Choroid plexus epithelial cell (primary cell): ENCODE data around the gene AGMAT.
A peak's percentile ranks its signal among the peaks of the same experiment; 100 is the strongest.

Experiments used
- DNase-seq: peaks from one replicate; pipeline ENCODE4 v3.0.0-alpha.2; 2010; ENCODE audit warnings: low read depth
- H3K4me3 ChIP-seq: 2 replicates; pipeline ENCODE4 v1.5.1; 2011; ENCODE audit warnings: low read depth, mild to moderate bottlenecking, control low read depth, low read length, moderate library complexity
- CTCF ChIP-seq: conservative IDR thresholded peaks from 2 replicates; pipeline ENCODE4 v1.5.1; 2011; ENCODE audit warnings: low read depth, mild to moderate bottlenecking, control low read depth, inconsistent platforms, low read length, moderate library complexity

AGMAT gene

DNA sequence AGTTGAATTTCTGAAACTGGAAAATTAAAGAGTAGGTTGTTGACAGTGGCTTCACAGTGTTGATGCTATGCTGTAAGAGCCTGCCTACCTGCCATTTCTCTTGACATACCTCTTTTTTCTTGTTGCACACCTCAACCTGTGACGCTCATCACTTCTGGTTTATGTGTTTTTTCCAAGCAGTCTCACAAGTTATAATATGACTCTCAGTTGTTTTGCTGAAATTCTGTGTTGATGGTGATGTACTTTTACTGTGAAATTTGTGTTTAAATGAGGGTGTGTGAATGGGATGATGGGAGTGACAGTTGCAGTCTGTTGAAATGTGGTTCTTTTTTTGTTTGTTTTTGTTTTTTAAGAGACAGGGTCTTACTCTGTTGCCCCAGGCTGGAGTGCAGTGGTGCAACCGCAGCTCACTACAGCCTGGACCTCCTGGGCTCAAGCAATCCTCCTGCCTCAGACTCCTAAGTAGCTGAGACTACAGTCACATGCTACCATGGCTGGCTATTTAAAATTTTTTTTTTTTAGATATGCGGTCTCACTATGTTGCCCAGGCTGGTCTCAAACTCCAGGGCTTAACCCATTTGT is 39.4 kb upstream of the AGMAT start:
- no peak for TF ChIP-seq CTCF
- no peak overlapping the region for H3K4me3 ChIP-seq
- no peak for DNase-seq

DNA sequence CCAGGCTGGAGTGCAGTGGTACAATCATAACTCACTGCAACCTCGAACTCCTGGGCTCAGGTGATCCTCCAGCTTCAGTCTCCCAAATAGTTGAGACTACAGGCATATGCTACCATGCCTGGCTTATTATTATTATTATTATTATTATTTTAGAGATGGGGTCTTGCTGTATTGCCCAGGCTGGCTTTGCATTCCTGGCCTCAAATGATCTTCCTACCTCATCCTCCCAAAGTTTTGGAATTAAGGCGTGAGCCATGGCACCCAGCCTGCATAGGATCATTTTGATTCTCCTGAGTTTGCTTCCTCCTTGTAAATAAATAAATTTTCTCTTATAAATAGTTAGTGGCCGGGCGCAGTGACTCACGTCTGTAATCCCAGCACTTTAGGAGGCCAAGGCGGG is 38.6 kb upstream of the AGMAT start:
- no peak for DNase-seq
- no peak overlapping the region for H3K4me3 ChIP-seq
- TF ChIP-seq CTCF = no peak

DNA sequence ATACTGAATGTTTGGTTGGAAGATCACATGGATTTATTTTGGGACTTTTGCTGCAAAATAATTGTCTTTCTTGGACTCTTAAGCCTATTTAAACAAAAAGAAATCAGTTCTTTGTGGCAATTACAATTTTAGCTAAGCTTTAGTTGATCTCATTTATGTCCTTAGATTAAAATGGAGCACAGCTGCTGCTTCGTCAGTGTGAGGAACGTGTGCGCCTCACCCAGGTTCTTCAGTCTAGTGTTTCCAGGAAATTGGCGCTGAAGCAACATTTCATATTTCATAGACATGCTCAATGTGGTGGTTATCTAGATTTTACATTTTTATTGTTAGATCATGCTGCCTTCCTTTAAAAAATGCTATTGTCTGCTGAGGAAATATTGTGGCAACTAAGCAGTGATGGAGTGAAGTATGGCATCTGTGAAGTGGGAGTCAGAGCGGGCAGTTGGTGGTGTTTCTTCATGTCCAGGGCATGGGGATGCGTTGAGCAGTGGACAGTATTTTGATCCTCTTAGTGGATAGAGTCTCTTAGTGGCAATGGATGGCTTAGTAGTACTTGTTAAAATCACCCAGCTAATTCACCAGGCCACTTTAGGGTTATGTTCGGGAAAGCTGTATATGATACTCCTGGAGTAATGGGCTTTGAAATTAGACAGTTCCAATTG is 38.0 kb upstream of the AGMAT start:
- no peak for DNase-seq
- no peak overlapping the region for H3K4me3 ChIP-seq

DNA sequence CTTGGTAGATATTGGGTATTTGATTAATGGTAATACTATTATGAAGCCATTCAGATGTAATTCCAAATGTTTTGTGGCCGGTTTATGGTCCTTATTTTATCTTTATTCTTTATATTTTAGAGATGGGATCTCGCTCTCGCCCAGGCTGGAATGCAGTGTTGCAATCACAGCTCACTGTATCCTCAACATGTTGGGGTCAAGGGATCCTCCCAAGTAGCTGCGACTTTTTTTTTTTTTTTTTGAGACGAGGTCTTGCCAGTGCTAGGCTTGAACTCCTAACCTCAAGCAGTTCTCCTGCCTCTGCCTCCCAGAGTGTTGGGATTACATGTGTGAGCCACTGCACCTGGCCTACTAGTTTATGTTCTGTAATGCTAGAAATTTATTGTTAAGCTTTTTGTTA is 37.1 kb upstream of the AGMAT start:
- peak; percentile 57 for DNase-seq
- TF ChIP-seq CTCF = no peak

More for the DNA sequence above, 38.0 kb upstream of the AGMAT start:
- no peak for TF ChIP-seq CTCF

DNA sequence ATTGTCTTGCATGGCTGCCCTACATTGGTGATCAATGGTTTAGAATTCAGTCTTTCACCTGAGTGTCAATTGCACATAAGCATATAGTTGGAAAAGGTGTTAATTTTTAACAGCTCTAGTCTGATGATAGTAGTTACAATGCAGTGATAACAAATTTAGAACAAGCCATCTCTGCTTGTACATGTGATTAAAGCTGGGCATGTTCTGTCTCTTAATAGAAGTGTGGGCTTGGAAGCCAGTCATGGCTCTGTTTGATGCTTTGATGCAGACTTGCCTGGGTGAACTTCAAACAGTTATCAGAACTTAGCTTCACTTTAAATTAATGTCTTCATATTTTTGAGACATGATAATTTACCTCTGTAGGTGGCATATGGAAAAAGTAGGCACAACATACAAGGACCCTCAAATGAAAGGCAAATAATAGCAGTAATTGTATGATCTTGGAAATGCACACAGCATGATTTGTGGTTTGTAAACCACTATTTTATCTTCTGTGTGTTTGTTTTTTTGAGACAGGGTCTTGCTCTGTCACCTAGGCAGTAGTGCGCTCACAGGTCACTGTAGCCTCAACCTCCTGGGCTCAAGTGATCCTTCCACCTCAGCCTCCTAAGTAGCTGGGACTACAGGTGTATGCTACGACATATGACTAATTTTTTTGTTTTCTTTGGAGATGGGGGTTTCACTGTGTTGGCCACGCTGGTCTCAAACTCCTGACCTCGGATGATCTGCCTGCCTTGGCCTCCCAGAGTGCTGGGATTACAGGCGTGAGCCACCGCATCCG is 36.2 kb upstream of the AGMAT start:
- H3K4me3 ChIP-seq = no peak overlapping the region
- no peak for DNase-seq
- no peak for TF ChIP-seq CTCF

More for the DNA sequence above, 37.1 kb upstream of the AGMAT start:
- H3K4me3 ChIP-seq = no peak overlapping the region

- H3K4me3 ChIP-seq = no peak overlapping the region
- DNase-seq = peak; percentile 74
- no peak for TF ChIP-seq CTCF
Measured at GRCh38 chr1:15620155-15620545, 35.3 kb upstream of the AGMAT start.
